ENCODE measurements around the gene KCNQ4. TPM values are rescaled to one million over a fixed set of nuclear protein-coding genes. Genes with fewer than 3 reads are reported as not detected.

KCNQ4 gene
- total and polyA plus RNA-seq, 3 donors from 2014 or later, result 1.4 to 2.4 (median 2.3) TPM

DNA sequence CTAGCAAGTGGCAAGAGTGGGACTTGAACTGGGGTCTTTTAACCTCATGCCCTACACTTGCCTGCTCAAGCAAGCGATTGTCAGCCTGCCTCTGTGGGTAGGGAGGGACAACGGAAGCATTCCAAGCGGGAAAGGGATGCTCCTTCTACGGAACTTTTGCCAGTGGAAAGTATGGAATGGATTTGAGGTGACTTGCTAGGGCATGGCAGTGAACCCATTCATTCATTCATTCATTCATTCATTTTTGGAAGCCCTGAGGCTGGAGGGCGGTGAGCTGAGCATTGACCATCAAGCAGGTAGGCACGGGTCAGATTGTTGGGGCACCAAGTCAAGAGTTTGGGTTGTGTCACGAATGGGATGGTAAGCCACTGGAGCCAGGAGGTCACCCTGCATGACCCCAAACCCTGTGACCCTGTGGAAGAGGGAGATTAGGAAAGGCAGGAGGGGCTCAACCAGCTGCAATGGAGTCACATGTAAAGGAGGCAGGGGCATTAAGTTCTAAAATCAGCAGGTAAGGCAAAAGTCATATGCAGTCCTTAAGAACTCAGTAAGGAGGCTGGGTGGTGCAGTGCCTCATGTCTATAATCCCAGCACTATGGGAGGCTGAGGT, 90.4 kb downstream of the KCNQ4 start:
- 92 to 96% methylated on average over 7 of the region's 7 CpGs for WGBS, 2 donors
- no peak overlapping the region for H3K27ac ChIP-seq
- no peak for DNase-seq
- intact Hi-C loops (cut with DNase I; ENCODE audit: low total_unique reads), result no loop called here
- H3K4me1 ChIP-seq, result no peaks in the 10 kb centered on the region
- no peaks in the 10 kb centered on the region for H3K36me3 ChIP-seq (ENCODE audit: low read depth, missing control alignments)
- no peak overlapping the region for H3K4me3 ChIP-seq
- H3K27me3 ChIP-seq, result no peaks in the 10 kb centered on the region
- TF ChIP-seq POLR2A (IDR thresholded peaks at IDR 0.05), result no peak
- TF ChIP-seq, protein P1, sequence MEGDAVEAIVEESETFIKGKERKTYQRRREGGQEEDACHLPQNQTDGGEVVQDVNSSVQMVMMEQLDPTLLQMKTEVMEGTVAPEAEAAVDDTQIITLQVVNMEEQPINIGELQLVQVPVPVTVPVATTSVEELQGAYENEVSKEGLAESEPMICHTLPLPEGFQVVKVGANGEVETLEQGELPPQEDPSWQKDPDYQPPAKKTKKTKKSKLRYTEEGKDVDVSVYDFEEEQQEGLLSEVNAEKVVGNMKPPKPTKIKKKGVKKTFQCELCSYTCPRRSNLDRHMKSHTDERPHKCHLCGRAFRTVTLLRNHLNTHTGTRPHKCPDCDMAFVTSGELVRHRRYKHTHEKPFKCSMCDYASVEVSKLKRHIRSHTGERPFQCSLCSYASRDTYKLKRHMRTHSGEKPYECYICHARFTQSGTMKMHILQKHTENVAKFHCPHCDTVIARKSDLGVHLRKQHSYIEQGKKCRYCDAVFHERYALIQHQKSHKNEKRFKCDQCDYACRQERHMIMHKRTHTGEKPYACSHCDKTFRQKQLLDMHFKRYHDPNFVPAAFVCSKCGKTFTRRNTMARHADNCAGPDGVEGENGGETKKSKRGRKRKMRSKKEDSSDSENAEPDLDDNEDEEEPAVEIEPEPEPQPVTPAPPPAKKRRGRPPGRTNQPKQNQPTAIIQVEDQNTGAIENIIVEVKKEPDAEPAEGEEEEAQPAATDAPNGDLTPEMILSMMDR (IDR thresholded peaks at IDR 0.05), result no peak
- no peaks in the 10 kb centered on the region for H3K9me3 ChIP-seq

DNA sequence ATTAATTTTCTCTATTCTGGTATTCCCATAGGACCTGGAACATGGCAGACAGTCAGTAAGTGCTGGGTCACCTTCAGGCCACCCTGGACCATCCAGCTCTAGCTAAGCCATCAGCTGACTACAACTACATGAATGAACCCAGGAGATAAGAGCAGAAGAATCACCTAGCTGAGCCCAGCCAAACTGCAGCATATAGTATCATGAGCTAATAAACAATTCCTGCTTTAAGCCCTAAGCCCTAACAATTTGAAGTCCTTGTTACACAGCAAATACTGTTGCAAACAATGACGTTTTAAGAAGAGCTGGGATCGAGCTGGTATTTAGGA, 92.8 kb downstream of the KCNQ4 start:
- intact Hi-C loops (cut with DNase I; ENCODE audit: low total_unique reads), result no loop called here
- Histone ChIP-seq H3K36me3 (ENCODE audit: low read depth, missing control alignments) (no peaks in the 10 kb centered on the region), H3K27ac (no peak overlapping the region), H3K9me3 (no peaks in the 10 kb centered on the region), H3K4me3 (no peak overlapping the region), H3K4me1 (no peaks in the 10 kb centered on the region), H3K27me3 (no peaks in the 10 kb centered on the region)
- TF ChIP-seq, protein P1 (IDR thresholded peaks at IDR 0.05), result no peak
- no peak for TF ChIP-seq POLR2A (IDR thresholded peaks at IDR 0.05)
- DNase-seq, result no peak
- WGBS, 2 donors, result 92 to 94% methylated on average over 2 of the region's 2 CpGs

DNA sequence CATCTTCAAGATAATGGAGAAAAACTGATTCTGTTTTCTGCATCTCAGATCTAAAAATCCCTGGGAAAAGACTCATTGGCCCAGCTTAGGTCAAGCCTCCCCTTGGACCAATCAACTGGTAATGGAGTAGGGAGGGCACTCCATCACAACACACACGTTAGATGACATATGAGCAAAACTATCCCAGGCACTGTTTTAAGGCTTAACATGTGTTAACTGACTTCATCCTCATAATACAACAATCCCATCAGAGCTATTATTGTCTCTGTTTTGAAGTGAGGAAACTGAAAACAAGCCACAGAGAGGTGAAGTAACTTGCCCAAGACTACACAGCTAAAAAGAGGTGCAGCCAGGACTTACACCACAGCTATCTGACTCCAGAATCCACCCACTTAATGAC, 93.3 kb downstream of the KCNQ4 start:
- 82 to 100% methylated on average over 1 of the region's 1 CpG for WGBS, 2 donors
- Histone ChIP-seq H3K4me1 (no peaks in the 10 kb centered on the region), H3K9me3 (no peaks in the 10 kb centered on the region), H3K4me3 (no peak overlapping the region), H3K27me3 (no peaks in the 10 kb centered on the region), H3K27ac (no peak overlapping the region), H3K36me3 (ENCODE audit: low read depth, missing control alignments) (no peaks in the 10 kb centered on the region)
- no peak for TF ChIP-seq POLR2A (IDR thresholded peaks at IDR 0.05)
- DNase-seq, result no peak
- intact Hi-C loops (cut with DNase I; ENCODE audit: low total_unique reads), result no loop called here

DNA sequence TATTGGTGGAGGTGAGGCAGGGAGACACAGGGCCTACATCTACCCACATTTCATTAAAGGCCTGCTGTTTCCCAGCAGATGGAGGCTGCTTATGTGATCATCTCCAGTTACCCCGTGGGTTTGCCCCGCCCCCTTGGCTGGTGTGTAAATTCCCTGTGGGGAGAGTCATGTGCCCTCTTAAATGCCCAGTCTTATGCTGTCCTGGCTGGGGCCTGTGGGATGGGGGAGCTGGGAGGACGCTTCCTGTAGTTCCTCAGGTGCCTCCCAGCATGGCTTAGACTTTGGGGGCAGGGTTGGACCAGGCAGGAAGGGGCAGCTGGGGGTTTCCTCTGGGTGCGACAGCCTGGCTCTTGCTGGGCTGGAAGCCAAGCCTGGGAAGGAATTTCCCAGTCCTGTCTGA, 94.1 kb downstream of the KCNQ4 start:
- TF ChIP-seq, protein P1 (IDR thresholded peaks at IDR 0.05), result no peak
- no peak for TF ChIP-seq POLR2A (IDR thresholded peaks at IDR 0.05)
- Histone ChIP-seq H3K4me3 (no peak overlapping the region), H3K36me3 (ENCODE audit: low read depth, missing control alignments) (no peaks in the 10 kb centered on the region), H3K9me3 (no peaks in the 10 kb centered on the region), H3K27ac (no peak overlapping the region), H3K27me3 (no peaks in the 10 kb centered on the region), H3K4me1 (no peaks in the 10 kb centered on the region)
- WGBS, 2 donors, result 54 to 57% methylated on average over 4 of the region's 4 CpGs
- intact Hi-C loops (cut with DNase I; ENCODE audit: low total_unique reads), result no loop called here
- no peak for DNase-seq

DNA sequence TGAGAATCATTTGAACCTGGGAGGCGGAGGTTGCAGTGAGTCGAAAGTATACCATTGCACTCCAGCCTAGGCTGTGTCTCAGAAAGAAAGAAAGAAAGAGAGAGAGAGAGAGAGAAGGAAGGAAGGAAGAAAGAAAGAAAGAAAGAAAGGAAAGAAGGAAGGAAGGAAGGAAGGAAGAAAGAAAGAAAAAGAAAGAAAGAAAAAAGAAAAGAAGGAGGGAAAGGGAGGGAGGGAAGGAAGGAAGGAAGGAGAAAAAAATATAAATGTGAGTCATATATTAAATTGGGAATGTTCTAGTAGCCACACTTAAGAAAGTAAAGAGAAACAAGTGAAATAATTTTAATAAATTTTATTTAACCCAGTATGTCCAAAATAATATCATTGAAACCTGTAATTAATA, 95.3 kb downstream of the KCNQ4 start:
- whole genome bisulfite sequencing, 2 donors, result 91 to 100% methylated on average over 2 of the region's 2 CpGs
- Histone ChIP-seq H3K36me3 (ENCODE audit: low read depth, missing control alignments) (no peaks in the 10 kb centered on the region), H3K9me3 (no peaks in the 10 kb centered on the region), H3K27ac (no peak overlapping the region), H3K4me1 (no peaks in the 10 kb centered on the region), H3K27me3 (no peaks in the 10 kb centered on the region), H3K4me3 (no peak overlapping the region)
- intact Hi-C loops (cut with DNase I; ENCODE audit: low total_unique reads), result no loop called here
- no peak for TF ChIP-seq POLR2A (IDR thresholded peaks at IDR 0.05)
- TF ChIP-seq, protein P1 (IDR thresholded peaks at IDR 0.05), result no peak
- no peak for DNase-seq
